Skeletal muscle tissue (tissue), 4 donors: Measurements from ENCODE around the gene FAAP20. TPM values are rescaled to one million over a fixed set of nuclear protein-coding genes. Genes with fewer than 3 reads are reported as not detected.

Experiments
- H3K27ac ChIP-seq: one replicate; pipeline ENCODE4 v1.7.0; 2013; ENCODE audit warnings: mild to moderate bottlenecking, low read depth, low read length, inconsistent platforms
- H3K27me3 ChIP-seq, 3 donors: one replicate each; pipeline ENCODE4 v1.7.0; 2013; ENCODE audit warnings: low read length in 3 of 3; ENCODE audit not compliant: control insufficient read depth in 3 of 3, insufficient read depth in 3 of 3
- H3K36me3 ChIP-seq, 3 donors: one replicate each; pipeline ENCODE4 v1.7.0; 2013; ENCODE audit warnings: low read length in 3 of 3; ENCODE audit not compliant: control insufficient read depth in 3 of 3, insufficient read depth in 3 of 3
- H3K4me1 ChIP-seq, 3 donors: one replicate each; pipeline ENCODE4 v1.7.0; 2013; ENCODE audit warnings: low read length in 3 of 3, mild to moderate bottlenecking in 3 of 3; ENCODE audit not compliant: control insufficient read depth in 3 of 3, insufficient read depth in 3 of 3
- H3K4me3 ChIP-seq, 3 donors: one replicate each; pipeline ENCODE4 v1.7.0; 2013; ENCODE audit warnings: low read length in 3 of 3
- H3K9ac ChIP-seq, 3 donors: one replicate each; pipeline ENCODE4 v1.7.0; 2013; ENCODE audit warnings: low read length in 3 of 3, mild to moderate bottlenecking in 3 of 3, moderate library complexity in 2 of 3, low read depth in 1 of 3
- H3K9me3 ChIP-seq, 3 donors: one replicate each; pipeline ENCODE4 v1.7.0; 2013; ENCODE audit warnings: low read length in 3 of 3; ENCODE audit not compliant: control insufficient read depth in 3 of 3
- total RNA-seq: library from RNA; depleted of rRNA; stranded (reverse); fragments of >200 nt; gene quantifications from one replicate; pipeline ENCODE4 v1.2.3, GENCODE V29; 2014
- donor health status: Osteomylitis.

The FAAP20 gene
- total RNA-seq, 1 donor from 2014 or later, result 13.0 TPM

DNA sequence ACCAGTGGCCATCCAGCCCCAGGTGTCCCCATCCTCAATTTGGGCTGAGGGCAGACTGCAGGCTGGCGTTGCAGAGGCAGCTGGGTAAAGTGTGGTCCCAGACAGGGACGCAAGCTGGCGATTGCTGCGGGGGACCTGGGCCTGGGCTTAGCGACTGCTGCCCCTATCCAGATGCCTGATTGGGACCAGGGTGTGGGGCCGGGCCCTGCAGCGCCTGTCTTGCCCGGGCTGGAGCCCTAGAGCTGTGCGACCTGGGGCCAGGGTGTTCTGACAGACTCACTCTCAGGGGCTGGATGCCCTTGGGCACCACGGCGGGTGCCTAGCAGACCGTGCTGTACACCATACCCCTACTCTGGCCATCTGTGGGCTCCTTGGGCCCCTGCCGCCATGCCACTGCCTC, 16.2 kb upstream of the FAAP20 start:
- Histone ChIP-seq H3K27me3 (no peaks in the 10 kb centered on the region), H3K4me1 (peaks cover 59 to 62% (median 61%) of the 10 kb centered on the region in 3 donors), H3K36me3 (no peaks in the 10 kb centered on the region), H3K27ac (no peak overlapping the region), H3K9ac (no peak overlapping the region), H3K9me3 (no peaks in the 10 kb centered on the region), H3K4me3 (no peak overlapping the region)

DNA sequence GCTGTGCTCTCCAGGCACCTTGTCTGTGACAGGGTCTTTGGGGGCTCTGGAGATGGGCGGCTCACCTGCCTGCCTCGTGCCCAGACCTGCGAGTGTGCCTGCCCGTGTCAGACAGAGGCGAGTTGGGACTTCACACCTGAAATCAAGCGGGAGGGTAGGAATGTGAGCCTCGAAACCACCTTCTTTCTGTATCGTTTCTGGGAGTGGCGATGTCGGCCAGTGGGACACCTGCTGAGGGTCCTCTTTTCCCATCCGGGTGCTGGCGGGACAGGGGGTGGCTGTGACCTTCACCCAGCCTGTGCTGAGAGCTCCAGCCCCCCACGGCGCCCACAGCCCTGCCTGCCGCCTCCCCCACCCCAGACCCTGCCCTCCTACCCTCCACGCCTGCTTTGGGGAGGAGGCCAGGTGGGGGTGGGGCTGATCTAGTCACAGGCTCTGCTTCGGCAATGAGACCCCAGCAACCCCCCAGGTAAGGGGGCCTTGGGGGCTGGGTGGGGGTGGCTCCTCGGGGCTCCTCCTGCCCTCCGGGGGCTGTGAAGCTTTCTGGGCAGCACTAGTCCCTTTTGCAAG, 15.6 kb upstream of the FAAP20 start:
- Histone ChIP-seq H3K27ac (no peak overlapping the region), H3K27me3 (no peaks in the 10 kb centered on the region), H3K4me3 (no peak overlapping the region), H3K36me3 (no peaks in the 10 kb centered on the region), H3K9me3 (no peaks in the 10 kb centered on the region), H3K4me1 (peaks cover 64 to 67% (median 66%) of the 10 kb centered on the region in 3 donors), H3K9ac (peak overlapping the region in 1 of 3 donors; percentile 14)

DNA sequence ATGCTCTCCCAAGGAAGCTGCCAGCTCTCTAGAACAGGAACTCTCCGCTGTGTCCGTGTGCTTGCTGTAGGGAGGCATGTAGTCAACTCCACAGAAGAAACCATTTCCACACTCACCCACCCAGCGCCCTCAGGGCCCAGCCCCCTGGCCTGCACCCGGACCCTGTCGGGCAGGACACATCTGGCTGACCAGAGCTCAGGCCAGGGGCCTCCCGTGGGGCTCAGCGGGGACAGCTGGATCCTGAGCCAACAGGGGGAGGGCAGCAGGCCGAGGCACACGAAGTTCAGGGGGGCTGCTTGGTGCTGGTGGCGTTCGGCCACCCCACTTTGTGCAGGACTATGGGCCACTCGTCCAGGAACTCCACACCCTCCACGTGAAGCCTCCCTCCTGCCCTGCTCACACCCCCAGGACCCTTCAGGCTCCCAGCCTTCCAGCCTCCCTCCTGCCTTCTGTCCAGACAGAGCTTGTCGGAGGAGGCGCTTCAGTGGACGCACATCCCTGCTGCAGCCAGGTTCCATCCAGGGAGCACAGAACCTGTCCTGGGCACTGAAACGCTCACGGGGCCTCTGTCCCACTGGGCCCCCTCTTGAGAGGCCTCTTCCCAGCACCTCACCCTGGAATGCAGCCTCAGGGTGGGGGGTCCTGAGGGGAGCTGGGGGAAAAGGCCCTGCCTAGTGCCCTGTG, 15.0 kb upstream of the FAAP20 start:
- Histone ChIP-seq H3K4me3 (no peak overlapping the region), H3K4me1 (peaks cover 60 to 64% (median 61%) of the 10 kb centered on the region in 3 donors), H3K27me3 (no peaks in the 10 kb centered on the region), H3K9me3 (no peaks in the 10 kb centered on the region), H3K27ac (peak overlapping the region; percentile 47), H3K36me3 (no peaks in the 10 kb centered on the region), H3K9ac (peak overlapping the region in 1 of 3 donors; percentile 14)

DNA sequence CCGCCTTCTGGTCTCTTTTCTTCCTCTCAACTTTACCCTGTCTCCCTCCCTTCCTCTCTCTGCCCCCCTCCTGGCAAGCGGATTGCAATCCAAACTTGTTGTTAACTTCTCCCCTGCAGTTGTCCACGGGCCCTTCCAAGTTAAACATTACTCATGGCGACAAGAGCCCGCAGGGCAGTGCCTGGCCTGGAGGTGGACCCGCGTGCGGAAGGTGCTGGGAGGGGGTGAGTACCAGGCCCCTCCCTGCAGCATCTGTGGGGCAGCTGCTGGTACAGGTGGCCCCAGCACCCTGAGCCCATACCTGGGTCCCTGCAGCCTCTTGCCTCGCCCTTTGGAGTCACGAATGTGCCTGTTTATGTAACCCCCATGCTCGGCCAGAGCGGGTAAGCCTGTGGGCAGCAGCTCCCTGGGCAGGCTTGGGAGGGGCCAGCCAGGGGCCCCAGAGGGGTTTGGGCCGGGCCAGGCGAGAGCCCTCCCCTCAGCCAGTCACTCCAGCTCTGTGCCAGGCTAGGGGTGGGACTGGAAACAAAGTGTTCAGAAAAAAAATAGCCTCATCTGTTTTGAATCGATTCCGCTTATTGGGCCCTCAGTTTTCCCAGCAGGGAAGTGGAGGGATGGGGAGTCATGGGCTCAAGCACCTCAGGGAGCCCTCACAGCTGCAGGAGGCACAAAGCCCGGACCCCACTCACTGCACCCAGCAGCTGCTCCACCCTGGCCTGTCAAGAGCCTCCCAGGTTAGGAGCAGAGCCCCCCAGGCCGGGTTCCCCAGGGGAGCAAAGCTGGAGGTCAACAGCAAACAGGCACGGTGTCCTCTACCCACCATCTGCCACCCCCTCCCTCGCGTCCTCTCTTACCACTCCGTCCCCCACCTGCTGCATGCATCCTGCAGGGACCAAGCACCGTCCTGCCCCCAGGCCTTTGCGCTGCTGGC, 14.0 kb upstream of the FAAP20 start:
- H3K9ac ChIP-seq, result peak overlapping the region in 2 of 3 donors; percentile 10 to 33
- H3K9me3 ChIP-seq, result no peaks in the 10 kb centered on the region
- no peaks in the 10 kb centered on the region for H3K36me3 ChIP-seq
- peaks cover 60 to 64% (median 62%) of the 10 kb centered on the region in 3 donors for H3K4me1 ChIP-seq
- peak overlapping the region; percentile 83 for H3K27ac ChIP-seq
- no peaks in the 10 kb centered on the region for H3K27me3 ChIP-seq
- H3K4me3 ChIP-seq, result no peak overlapping the region

DNA sequence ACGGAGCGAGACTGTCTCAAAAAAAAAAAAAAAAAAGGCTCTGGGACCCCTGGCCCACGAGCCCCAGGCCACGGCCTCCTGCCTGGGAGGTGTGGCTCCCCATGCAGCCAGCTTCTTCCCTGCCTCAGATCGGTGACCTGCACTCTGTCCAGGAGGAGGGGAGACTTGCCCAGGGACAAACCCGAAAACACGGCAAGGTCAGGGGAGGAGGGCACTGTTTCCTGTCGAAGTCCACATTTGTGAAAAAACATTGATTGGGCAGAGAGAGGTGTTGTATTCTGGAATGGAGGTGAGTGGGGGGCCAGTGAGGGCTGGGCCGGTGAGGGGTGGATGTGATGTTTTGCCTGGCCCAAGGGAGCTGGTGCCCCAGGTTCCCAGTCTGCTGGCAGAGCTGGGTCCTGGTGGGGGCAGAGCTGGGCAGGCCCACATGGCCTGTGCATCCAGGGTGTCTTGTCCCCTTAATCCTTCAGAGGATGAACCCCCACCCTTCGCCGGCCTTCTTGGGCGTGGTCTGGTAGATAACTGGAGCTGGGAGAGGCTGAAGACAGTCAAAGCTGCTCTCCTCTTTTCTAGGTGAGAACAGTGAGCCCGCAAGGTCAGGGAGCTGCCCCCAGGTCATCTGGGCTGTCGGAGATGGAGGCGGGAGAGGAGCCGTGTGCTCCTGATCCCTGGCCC, 12.4 kb upstream of the FAAP20 start:
- peak overlapping the region; percentile 50 to 71 (median 51) for H3K9ac ChIP-seq

DNA sequence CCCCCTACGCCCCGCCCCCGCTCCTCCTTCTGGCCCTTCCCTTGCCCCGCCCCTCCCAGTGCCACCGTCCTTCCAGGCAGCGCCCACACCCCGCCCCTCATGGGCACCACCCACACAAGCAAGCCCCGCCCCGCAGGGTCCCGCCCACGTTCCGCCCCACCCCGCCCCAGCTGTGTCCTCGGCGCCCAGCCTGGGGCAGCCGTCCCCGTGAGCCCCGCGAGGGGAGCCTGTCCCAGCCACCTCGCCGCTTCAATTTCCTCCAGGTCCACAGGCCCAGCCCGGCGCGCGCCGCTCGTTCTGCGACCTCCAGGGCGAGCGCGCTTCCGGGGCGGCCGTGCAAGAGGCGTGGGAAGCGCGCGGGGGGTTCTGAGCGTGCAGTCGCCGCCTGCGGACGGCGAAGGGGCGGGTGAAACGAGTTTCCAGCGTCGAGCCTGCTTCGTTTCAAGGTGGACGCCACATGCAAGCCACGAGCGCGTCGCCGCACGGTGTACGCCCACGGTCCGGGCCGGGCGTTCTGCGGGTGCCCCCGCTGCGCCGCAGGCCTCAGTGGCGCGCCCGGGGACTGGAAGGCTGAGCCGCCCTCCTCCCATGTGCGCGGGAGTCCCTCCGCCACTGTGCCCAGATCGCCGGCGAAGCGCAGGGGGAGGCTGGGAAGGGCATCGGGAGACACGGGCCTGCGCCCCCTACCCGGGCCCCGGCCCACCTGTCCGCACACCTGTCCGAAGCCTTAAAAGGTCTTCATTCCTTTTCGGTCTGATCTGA, 10.8 kb upstream of the FAAP20 start:
- Histone ChIP-seq H3K9ac (peak overlapping the region in 2 of 3 donors; percentile 65 to 79), H3K9me3 (no peaks in the 10 kb centered on the region), H3K4me1 (peaks cover 47 to 56% (median 53%) of the 10 kb centered on the region in 3 donors), H3K27me3 (no peaks in the 10 kb centered on the region), H3K27ac (peak overlapping the region; percentile 70), H3K4me3 (peak overlapping the region; percentile 38 to 73 (median 69)), H3K36me3 (no peaks in the 10 kb centered on the region)

More for the DNA sequence above, 12.4 kb upstream of the FAAP20 start:
- Histone ChIP-seq H3K27ac (peak overlapping the region; percentile 83), H3K36me3 (no peaks in the 10 kb centered on the region), H3K4me3 (peak overlapping the region in 2 of 3 donors; percentile 45 to 51), H3K27me3 (no peaks in the 10 kb centered on the region), H3K4me1 (peaks cover 47 to 53% (median 50%) of the 10 kb centered on the region in 3 donors), H3K9me3 (no peaks in the 10 kb centered on the region)

DNA sequence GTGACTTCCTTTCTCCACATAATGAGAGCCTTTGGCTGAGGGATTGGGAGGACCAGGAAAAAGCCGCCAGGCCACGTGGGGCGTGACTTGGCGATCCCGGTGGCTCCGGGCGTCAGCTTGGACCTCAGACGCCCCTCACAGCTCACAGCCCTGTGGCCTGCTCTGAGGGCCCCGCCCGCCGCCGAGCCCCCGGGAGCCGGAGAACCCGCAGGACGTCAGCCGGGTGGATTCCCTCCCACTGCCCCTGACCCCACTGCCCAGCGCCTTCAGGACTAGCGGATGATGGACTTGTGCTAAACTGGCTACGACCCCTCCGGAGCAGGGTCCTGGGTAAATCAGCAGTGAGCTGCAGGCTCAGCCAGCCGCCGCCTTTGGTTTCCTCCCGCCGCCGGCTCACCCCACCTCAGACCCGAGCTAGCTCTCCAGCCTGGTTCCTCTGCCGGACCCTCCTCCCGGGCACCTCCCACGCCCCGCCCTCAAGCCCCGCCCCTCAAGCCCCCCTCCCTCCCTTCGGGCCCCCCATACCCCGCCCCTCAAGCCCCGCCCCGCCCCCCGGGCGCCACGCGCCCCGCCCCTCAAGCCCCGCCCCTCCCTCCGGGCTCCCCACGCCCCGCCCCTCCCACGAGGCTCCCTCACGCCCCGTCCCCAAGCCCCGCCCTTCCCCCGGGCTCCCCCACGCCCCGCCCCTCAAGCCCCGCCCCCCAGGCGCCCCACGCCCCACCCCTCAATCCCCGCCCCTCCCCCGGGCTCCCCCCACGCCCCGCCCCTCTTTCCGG, 10.0 kb upstream of the FAAP20 start:
- Histone ChIP-seq H3K27ac (peak overlapping the region; percentile 81), H3K4me3 (peak overlapping the region; percentile 71 to 79 (median 77)), H3K9ac (peak overlapping the region; percentile 66 to 81 (median 78)), H3K36me3 (no peaks in the 10 kb centered on the region), H3K9me3 (no peaks in the 10 kb centered on the region), H3K4me1 (peaks cover 44 to 55% (median 51%) of the 10 kb centered on the region in 3 donors), H3K27me3 (no peaks in the 10 kb centered on the region)

DNA sequence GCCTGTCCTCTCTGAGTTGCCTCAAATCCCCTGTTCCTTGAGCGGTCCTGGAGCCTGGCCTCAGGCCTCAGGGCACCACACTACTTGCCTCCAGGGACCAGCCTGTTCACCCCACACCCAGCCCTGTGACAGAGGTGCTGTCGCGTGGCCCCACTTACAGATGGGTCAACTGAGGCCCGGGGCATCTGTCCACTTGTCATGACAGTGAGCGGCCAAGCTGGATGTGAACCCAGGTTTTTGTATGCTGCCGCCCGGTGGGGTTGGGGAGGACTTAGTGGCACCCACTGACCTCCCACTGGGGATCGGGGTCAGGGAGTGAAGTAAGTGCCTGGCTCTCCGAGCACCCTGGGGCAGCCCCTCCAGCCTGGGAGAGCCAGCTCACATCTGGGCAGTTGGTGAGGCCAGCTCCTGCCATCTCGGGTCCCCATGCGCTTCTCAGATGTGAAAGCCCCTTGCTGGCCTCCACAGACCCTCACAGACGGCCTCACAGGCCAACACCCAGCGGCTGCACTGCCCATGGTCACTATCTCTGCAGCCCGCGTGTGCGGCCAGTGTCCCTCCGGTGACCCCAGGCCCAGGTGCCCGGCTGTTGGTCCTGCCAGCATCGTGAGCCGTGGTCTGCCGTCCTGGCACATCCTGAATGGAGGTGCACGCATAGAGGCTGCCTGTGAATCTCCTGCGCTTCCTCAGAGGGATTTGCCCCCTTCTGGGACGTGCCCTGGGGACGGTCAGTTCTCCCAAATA, 9.3 kb upstream of the FAAP20 start:
- no peaks in the 10 kb centered on the region for H3K36me3 ChIP-seq
- H3K27ac ChIP-seq, result peak overlapping the region; percentile 81
- H3K27me3 ChIP-seq, result no peaks in the 10 kb centered on the region
- peak overlapping the region; percentile 71 to 79 (median 77) for H3K4me3 ChIP-seq
- peaks cover 43 to 54% (median 50%) of the 10 kb centered on the region in 3 donors for H3K4me1 ChIP-seq
- H3K9me3 ChIP-seq, result no peaks in the 10 kb centered on the region
- H3K9ac ChIP-seq, result peak overlapping the region; percentile 66 to 81 (median 78)
